NB4 (cell line): ENCODE results near the gene EPS8L1.
"Not testable (repeated sequence)": the region's sequence is repeated elsewhere in the genome, so short reads cannot be mapped to it uniquely, and the experiment has no call there.

Experiments
- DNase-seq: peaks from one replicate; pipeline ENCODE4 v3.0.0; 2010; ENCODE audit warnings: low read depth
- H3K4me3 ChIP-seq: one replicate; pipeline ENCODE4 v1.5.1; 2011; ENCODE audit warnings: mild to moderate bottlenecking, low read depth, low read length, moderate library complexity
- MYC ChIP-seq: IDR thresholded peaks from 2 replicates; pipeline ENCODE4 v1.6.1; 2011; ENCODE audit warnings: low read depth, low read length
- POLR2A ChIP-seq: IDR thresholded peaks from 2 replicates; pipeline ENCODE4 v1.6.1; 2011; ENCODE audit warnings: mild to moderate bottlenecking; ENCODE audit not compliant: insufficient read length; ENCODE audit errors: extremely low read depth
- TF ChIP-seq, protein P1 (sequence below): IDR thresholded peaks from one replicate; pipeline ENCODE4 v1.5.1; 2012; ENCODE audit warnings: low read depth, low read length
- TF ChIP-seq, protein P2 (sequence below): IDR thresholded peaks from 2 replicates; pipeline ENCODE4 v1.6.1; 2011; ENCODE audit warnings: low read depth, low read length

Gene EPS8L1

GRCh38 chr19:55075371-55075998, at the start of gene EPS8L1:
Gene EPS8L1, plus strand, starts transcription at chr19:55075869. Its CDS starts 576 bp downstream, at chr19:55076445.
- peak; percentile 77 for DNase-seq
- H3K4me3 ChIP-seq: no peak within 1 kb of the TSS
- TF ChIP-seq POLR2A (no peak), MYC (no peak)
- TF ChIP-seq, protein P1, sequence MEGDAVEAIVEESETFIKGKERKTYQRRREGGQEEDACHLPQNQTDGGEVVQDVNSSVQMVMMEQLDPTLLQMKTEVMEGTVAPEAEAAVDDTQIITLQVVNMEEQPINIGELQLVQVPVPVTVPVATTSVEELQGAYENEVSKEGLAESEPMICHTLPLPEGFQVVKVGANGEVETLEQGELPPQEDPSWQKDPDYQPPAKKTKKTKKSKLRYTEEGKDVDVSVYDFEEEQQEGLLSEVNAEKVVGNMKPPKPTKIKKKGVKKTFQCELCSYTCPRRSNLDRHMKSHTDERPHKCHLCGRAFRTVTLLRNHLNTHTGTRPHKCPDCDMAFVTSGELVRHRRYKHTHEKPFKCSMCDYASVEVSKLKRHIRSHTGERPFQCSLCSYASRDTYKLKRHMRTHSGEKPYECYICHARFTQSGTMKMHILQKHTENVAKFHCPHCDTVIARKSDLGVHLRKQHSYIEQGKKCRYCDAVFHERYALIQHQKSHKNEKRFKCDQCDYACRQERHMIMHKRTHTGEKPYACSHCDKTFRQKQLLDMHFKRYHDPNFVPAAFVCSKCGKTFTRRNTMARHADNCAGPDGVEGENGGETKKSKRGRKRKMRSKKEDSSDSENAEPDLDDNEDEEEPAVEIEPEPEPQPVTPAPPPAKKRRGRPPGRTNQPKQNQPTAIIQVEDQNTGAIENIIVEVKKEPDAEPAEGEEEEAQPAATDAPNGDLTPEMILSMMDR: no peak
- TF ChIP-seq, protein P2, sequence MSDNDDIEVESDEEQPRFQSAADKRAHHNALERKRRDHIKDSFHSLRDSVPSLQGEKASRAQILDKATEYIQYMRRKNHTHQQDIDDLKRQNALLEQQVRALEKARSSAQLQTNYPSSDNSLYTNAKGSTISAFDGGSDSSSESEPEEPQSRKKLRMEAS: no peak

GRCh38 chr19:55027140-55027471, 48.6 kb upstream of the EPS8L1 start:
- not testable (repeated sequence) for H3K4me3 ChIP-seq, DNase-seq

DNA sequence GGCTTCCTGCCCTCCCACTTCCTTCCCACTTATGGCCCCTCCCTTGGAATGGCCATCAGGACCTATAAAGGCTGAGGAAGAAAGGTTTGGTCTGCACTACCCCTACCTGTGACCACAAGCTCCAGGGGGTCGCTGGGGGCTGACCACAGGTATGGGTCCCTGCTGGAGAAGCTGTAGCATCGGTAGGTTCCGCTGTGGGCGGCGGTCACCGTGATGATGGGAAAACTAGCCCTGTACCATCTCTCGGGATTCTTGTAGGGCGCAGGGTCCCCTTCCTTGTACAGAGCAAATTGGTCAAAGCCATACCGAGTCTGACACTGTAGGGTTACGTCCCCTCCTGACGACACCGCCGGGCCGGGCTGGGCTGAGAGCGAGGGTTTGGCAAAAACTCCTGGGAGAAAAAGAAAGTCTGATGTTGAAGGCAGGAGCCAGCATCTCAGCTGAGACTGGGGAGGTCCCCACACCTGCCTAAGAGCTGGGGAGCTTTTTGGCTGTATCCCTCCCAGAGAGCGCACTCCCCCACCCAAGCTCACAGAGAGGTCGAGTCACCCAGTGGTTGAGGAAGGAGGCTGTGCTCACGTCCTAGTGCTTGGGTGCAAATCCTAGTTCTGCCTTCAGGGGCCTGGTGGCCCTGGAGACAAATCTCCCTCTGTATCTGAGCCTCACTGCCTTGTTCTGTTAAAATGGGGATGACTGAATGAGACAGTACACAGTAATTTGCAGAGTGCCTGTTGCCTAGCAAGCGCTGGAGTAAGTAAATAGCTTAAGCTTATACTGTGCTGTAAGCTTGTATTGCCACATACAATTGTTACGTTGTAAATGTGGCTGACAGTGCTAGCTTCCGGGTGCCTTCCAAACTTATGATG, 48.0 kb upstream of the EPS8L1 start:
- TF ChIP-seq, protein P1: no peak
- TF ChIP-seq, protein P2: no peak
- no peak for TF ChIP-seq MYC
- no peak for TF ChIP-seq POLR2A
- DNase-seq: peak; percentile 51
- H3K4me3 ChIP-seq: no peak overlapping the region

DNA sequence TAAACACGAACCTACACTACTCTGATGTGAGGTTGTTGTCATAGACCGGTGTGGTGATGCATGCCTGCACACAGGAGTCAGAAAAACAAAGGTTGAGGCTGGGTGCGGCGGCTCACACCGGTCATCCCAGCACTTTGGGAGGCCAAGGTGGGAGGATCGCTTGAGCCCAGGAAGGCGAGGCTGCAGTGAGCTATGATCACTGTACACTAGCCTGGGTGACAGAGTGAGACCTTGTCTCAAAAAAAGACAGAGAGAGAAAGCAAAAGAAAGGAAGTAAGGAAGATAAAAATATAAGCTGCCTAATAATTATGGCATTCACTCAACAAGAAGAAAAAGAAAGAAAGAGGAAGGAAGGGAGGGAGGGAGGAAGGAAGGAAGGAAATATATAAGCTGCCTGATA, 46.9 kb upstream of the EPS8L1 start:
- DNase-seq: no peak
- H3K4me3 ChIP-seq: no peak overlapping the region
- no peak for TF ChIP-seq POLR2A
- TF ChIP-seq, protein P1: no peak
- TF ChIP-seq, protein P2: no peak
- no peak for TF ChIP-seq MYC

DNA sequence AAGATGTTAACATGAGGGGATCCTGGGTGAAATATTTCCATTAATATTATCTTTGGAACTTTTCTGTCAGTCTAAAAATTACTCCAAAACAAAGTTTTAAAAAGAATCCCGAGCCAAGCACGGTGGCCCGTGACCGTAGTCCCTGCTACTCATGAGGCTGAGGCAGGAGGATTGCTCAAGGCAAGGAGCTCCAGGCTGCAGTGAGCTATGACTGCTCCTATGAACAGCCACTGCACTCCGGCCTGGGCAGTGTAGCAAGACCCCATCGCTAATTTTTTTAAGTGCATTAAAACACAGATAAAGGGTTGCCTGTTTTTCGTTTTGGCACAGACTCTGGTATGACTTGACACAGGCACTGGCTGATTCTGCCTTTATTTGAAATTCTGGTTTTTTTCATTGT, 44.5 kb upstream of the EPS8L1 start:
- TF ChIP-seq, protein P1: no peak
- TF ChIP-seq POLR2A (no peak), MYC (no peak)
- TF ChIP-seq, protein P2: no peak
- DNase-seq: no peak
- H3K4me3 ChIP-seq: no peak overlapping the region

GRCh38 chr19:55032170-55032800, 43.4 kb upstream of the EPS8L1 start:
- DNase-seq: no peak

DNA sequence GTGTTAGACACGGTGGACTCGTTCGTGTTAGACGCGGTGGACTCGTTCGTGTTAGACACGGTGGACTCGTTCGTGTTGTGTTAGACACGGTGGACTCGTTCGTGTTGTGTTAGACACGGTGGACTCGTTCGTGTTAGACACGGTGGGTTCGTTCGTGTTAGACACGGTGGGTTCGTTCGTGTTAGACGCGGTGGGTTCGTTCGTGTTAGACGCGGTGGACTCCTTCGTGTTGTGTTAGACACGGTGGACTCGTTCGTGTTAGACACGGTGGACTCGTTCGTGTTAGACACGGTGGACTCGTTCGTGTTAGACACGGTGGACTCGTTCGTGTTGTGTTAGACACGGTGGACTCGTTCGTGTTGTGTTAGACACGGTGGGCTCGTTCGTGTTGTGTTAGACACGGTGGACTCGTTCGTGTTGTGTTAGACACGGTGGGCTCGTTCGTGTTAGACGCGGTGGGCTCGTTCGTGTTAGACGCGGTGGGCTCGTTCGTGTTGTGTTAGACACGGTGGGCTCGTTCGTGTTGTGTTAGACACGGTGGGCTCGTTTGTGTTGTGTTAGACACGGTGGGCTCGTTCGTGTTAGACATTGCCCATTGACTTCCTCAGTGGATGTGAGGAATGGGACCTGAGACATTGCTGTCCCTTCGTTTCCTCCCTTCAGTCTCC, 42.6 kb upstream of the EPS8L1 start:
- DNase-seq, H3K4me3 ChIP-seq: not testable (repeated sequence)

More at GRCh38 chr19:55032170-55032800, 43.4 kb upstream of the EPS8L1 start:
- no peak overlapping the region for H3K4me3 ChIP-seq
- TF ChIP-seq, protein P2: no peak
- TF ChIP-seq MYC (no peak), POLR2A (no peak)
- TF ChIP-seq, protein P1: no peak
